HCEC 1CT (cell line): Measurements from ENCODE around the gene C13orf46.
"Not testable (repeated sequence)": the region's sequence is repeated elsewhere in the genome, so short reads cannot be mapped to it uniquely, and the experiment has no call there.

ENCODE experiments used
- DNase-seq: peaks from one replicate; pipeline ENCODE4 v3.0.0-alpha.2; 2017

The C13orf46 gene

DNA sequence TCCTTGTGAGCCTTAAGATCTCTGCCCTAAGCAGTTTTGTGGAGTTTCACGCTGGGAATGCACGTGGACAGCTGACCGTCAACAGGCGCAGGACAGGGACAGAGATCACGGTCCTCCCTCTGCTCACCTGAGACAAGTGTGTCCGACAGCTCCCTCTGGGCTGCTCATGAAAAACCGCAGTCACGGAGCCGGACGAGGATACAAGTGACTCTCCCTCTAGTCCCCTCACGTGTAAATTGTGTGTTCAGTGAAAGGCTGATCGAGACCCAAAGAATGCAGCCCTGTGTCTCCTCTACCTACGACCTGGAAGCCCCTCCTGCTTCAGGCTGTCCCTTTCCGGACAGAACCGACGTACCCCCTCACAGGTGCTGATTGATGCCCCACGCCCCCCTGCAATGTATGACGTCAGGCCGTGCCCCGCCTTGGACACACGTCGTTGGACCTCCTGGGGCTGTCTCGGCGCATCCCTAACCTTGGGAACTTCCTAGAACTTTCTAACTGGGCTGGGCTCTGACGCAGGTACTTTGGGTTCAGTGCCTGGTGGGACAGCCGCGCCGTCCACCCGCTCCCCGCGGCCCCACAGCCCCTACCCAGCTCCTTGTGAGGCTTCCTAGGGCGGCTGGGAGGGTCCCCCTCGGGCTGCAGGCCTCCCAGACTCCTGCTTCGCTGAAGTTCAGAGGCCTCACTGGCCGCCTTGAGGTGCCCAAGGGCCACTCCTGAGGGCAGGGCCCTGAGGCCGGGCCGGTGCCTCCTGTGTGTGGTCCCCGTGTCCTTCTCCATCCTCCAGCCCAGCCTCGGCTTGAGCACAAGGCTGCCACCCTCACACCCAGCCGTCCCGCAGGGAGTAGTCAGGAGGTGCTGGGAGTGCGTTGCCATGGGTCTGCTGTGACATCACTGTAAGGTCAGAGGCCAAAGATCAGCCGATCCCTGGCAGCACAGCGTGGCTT lies at the start of gene C13orf46:
Gene C13orf46 (minus strand): TSS at position 859 of the 947 bp plus-strand sequence. CDS start 79 bp downstream, at position 780.
- no peak for DNase-seq

DNA sequence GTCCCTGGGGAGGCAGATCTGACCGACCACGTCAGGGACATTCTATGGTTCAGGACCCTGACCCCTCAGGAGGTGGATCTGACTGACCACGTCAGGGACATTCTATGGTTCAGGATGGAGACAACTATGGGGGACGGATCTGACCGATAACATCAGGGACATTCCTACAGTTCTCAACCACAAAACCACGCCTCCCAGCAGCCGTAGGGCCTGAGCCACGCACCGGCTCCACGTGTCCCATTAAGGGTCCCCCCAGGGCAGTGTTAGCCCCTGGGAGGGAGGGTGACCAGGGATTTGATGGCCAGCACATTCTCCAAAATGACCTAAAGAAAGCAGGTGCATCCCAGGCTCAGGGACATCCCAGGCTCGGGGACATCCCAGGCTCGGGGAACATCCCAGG lies 49.0 kb upstream of the C13orf46 start:
- DNase-seq: no peak

DNA sequence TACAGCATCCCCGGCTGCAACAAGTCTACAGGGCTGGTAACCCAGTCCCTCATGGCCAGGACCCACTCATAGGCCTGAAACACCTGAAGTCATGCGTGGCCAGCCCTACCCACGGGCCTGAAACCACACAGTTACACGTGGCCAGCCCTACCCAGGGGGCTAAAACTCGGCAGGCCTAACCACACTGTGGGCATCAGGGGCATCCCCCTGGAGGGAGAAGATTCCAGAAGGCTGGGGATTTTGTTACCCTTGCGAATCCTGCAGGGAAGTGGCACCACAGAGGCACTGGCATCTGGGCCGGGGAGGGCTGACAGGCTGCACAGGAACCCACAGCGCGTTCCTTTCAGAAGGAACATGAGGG lies 48.4 kb upstream of the C13orf46 start:
- DNase-seq: no peak

DNA sequence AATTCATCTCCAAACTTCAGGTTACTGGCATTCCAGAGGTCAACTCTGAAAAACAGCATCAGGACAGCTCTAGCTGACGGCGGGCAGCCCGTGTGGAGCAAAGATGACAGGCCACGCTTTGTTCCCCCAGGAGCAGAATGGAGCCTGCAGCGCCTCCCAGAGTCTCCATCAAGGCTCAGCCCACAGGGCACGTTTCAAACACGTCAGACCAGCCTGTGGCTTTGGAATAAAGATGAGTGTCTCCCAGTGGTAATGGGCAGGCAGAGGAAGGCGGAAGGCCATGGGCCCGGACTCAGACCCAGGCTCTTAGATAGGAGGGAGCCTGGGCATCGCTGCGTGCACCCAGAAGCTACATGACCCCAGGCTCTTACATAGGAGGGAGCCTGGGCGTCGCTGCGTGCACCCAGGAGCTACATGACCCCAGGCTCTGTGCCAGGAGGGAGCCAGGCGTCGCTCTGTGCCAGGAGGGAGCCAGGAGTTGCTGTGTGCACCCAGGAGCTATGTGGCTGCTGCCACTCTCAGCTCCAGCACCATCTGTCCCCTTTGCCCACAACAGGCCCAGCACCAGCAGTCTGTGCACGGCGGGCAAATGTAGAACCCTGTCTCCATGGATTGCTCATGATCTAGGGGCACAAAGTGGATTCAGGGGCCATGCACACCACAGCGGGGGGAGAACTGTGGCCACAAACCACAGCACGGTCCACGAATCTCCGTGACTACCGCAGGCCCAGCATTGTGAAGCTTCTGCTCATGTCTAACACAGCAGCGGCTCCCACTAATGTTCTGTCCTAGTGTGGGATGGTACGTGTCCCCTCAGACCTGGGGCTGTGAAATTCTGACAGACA lies 47.8 kb upstream of the C13orf46 start:
- no peak for DNase-seq

DNA sequence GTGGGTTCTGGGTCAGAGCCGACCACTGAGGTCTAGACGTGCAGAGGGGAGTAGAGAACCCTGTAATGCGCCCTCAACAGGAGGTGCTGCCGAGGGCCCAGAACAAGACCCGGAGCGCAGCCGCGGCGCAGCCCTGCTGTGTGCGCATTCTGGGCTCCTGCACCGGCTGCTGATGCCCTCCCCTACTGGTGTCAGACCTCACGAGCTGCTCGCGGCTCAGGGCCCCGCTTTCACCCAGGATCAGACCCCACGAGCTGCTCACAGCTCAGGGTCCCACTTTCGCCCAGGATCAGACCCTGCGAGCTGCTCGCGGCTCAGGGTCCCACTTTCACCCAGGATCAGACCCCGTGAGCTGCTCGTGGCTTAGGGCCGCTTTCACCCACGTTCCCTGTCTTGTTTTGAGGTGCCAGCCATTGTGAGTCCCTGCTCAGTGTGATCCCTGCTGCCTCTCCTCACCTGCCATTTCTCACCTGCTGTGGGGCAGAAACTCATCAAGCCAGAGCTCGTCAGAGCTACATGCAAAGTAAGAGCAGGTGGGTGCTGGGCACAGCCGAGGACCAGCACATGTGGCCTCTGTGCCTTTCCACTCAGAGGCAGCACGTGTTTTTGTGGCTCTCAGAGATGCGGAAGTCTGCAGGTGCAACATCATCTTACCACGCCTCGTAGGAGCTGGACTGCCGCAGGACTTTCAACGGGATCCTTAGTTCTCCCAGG lies 47.0 kb upstream of the C13orf46 start:
- DNase-seq: no peak

DNA sequence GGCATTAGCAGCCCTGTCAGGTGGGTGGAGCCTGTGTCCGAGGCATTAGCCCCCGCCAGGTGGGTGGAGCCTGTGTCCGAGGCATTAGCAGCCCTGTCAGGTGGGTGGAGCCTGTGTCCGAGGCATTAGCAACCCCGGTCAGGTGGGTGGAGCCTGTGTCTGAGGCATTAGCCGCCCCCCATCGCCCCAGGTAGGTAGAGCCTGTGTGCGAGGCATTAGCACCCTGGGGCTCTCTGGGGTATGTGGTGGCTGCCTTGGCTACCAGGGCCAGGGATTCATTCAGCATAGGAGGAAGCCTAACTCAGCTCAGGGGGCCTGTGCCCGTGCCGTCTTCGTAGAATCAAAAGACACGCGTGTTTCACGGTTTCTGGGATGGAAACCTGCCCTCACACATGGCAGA lies 46.3 kb upstream of the C13orf46 start:
- DNase-seq: not testable (repeated sequence)

DNA sequence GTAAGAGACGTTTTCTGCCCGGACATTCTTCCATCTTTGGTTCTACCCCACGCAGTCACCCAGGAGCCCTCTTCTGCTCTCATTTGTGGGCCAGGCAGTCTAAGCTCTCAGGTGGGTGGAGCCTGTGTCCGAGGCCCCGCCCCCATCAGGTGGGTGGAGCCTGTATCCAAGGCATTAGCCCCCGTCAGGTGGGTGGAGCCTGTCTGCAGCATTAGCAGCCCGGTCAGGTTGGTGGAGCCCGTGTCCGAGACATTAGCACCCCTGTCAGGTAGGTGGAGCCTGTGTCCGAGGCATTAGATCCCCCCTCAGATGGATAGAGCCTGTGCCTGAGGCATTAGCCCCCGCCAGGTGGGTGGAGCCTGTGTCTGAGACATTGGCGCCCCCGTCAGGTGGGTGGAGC lies 45.5 kb upstream of the C13orf46 start:
- DNase-seq: no peak

DNA sequence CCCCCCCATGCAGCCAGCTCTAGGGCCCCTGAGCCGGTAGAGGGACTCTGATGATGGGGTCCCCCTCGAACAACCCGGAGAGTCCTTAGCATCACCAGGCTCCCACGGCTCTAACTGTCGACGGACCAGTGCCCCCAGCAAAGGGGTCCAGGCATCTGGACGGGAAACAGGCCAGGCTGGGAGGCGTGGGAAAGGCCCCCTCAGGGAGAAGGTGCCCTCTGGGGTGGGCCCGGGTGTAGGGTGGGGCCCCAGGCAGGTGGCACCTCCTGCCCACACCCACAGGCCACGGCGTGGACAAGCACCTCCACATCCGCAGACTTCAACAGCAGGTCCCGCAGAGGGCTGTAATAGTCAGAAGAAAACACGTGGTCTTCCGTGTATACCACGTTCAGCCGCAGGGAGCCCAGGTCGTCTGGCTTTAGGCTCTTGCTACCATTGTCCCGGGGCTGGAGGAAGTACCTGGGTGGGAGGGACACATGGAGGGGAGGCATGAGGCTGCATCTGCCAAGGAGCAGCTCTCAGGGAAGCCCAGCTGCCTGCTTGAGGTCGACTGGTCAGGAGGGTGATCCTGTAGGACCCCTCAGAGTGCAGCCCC lies 44.7 kb upstream of the C13orf46 start:
- DNase-seq: no peak

DNA sequence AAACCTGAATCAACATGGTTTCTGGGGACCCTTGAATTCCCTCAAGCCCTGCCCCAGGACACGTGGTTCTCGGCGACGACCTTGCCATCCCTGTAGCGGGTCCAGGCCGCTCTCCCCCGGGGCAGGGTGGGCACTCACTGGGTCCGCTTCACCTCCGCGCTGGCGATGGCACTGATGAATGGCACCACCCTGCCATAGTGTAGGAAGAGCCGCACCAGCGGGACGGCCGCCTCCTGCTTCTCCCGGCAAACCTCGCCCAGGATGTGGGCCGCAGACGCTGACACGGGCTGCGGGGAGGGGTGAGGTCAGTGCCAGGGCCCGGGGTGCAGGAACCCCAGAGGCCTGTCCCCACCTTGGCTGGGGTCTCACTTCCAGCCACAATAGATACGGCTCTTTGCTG lies 44.1 kb upstream of the C13orf46 start:
- DNase-seq: no peak

DNA sequence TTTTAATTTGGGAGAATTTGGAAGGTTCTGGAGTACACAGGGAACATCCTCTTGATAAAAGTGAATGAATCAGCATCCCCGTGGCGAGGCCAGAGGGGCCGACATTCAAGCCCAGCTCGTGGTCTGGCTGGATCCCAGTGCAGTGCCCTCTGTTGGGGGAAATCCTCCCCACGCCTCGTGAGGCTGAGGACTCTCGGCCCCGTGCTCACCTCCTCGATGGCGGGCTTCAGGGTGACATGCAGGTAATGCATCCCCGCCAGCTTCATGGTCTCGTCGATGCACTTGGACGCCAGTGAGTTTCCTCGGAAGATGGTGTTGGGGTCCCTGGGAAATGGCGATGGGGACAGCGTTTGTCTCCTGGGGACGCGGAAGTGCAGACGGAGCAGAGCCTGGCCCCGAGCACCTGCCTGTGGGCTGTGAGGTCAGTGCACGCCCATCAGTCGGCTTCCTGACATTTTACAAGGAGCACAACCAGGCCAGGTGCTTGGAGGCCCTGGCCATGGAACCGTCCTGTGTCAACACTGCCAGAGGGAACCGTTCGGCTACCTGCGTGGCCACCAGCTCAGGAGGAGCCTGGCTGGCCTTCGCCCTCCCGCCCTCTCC lies 43.3 kb upstream of the C13orf46 start:
- no peak for DNase-seq

DNA sequence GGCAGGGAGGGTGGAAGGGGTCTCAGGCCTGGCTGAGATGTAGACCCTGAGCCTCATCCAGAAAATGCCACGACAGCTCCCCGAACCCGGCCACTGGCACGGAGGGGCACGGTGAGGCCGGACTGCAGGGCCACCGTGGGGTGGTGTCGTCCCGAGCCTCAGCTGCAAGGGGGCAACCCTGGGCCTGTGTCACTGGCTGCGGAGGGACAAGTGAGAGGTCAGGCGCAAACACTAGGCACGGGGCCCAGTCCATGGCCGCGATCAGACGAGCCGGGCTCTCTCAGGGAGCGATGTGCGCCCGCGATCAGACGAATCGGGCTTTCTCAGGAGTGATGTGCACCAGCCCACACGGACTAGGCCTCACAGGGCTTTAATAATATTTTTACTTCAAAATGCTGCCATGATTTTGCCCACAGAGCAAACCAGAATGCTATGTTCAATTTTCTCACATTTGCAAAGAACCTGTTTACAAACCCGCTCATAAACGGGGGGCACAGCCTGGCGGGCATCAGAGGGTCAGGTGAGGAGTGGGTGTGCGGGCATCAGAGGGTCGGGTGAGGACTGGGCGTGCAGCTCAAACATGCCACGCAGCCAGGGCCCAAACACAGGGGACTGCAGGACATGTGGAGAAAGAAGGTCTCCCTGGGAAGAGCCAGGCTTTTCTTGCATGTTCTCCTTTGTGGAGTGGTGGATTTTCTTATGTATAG lies 42.6 kb upstream of the C13orf46 start:
- no peak for DNase-seq

DNA sequence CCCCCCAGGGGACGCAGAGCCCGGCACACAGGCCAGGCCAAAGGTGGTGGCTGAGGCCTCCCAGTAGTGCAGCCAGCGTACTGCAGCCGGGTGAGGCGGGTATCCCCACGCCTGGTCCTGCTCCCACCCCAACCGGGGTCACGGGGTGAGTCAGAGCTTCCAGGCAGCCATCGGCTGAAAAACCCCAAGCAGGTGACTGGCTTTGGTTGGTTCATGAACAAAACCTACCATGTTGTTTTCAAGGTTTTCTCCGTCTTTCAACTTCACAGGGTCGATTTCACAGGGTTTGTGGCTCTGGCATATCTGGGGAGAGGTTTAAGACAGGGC lies 42.1 kb upstream of the C13orf46 start:
- no peak for DNase-seq

DNA sequence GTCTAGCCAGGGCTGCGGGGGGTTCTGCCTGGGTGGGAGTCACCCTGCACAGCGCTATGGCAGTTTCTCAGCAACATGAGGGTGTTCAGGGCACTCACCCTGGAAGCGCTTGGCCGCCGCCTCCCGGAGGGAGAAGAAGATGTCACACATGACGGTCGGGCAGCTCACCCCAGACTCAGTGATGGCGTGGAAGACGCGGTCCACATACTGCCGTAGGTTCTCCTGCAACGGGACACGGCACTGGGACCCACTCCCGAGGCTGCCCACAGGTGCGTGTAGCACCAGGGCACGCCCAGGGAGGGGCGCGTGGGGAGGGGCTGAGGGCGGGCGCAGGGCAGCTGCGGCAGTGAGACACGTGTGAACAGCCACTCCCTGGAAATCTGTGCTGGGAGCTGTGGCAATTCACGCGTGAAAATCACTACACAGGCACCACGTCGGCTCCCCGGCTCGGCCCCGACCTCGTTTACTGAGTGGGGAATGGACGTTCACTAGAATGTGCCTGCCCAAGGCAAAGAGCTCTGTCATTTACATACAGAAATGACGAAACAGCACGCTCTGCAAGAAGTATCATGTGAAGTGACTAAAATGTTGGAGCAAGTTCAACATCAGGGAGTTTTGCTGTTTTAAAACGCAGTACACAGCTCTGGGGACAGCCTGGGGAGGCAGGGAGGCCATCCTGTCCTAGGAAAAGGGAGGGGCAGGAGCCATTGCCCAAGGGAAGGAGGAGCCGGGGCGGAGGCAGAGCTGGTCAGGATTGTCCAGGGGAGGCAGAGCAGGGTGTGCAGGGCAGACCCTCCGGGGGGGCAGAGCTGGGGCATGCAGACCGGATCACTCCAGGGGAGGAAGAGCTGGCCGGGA lies 41.5 kb upstream of the C13orf46 start:
- DNase-seq: no peak

DNA sequence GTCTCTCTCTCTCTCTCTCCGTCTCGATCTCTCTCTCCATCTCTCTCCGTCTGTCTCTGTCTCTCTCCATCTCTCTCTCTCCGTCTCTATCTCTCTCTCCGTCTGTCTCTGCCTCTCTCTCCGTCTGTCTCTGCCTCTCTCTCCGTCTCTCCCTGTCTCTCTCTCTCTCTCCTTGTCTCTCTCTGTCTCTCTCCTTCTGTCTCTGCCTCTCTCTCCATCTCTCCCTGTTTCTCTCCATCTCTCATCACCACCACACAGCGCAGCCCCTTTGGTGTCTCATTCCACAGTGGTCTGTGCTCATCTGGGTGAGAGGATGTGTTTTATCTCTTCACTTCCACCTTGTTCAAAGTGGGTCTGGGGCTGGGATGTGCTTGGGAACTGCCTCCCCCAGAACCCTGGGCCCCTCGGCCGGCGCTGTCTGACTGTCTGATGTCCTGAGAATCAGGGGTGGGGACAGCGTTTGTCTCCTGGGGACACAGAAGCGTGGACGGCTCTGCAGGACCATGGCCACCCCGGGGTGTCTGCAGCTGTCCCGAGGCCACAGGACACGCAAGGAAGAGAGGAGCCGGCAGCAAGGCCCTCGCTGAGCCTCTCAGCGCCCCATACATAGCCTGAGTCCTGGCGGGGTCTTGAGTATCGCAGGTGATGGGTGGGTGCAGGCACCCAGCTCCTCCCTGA lies 40.2 kb upstream of the C13orf46 start:
- no peak for DNase-seq

DNA sequence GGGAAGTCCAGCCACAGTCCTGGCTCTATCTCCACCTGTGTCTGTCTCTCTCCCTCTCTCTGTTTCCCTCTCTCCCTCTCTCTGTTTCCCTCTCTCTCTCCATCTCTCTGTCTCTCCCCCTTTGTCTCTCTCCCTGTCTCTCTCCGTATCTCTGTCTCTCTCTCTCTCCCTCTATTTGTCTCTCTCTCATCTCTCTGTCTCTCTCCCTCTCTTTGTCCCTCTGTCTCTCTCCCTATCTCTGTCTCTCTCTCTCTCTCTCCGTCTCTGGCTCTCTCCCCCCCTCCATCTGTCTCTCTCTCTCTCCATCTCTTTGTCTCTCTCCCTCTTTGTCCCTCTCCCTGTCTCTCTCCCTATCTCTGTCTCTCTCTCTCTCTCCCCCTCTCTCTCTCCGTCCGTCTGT lies 39.5 kb upstream of the C13orf46 start:
- DNase-seq: no peak

DNA sequence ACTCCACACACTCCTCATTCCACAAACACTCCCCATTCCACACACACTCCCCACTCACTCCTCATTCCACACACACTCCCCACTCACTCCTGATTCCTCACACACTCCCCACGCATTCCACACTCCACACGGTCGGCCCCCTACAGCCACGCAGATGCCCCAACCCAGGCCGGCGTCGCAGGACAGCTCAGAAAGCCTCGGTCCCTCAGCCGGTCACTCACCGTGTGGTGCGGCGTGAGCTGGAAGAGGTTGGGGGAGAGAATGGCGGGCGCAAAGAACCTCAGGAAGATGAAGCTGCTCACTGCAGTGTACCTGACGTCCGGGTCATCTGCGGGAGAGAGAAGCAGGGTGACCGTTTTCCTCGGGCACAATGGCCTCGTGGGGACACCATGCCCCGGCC lies 39.0 kb upstream of the C13orf46 start:
- no peak for DNase-seq

DNA sequence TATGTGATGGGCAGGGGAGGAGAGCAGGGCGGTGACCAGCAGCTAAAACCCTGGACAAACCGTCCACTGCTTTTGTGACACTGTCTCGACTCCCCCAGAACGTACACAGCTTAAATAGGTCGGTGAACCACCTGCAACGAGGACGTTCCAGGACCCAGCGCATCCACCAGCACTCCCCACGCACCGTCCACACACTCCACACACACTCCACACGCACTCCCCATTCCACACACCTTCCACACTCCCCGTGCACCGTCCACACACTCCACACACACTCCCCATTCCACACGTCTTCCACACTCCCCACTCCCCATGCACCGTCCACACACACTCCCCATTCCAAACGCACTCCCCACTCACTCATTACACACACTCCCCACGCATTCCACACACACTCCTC lies 38.3 kb upstream of the C13orf46 start:
- no peak for DNase-seq

DNA sequence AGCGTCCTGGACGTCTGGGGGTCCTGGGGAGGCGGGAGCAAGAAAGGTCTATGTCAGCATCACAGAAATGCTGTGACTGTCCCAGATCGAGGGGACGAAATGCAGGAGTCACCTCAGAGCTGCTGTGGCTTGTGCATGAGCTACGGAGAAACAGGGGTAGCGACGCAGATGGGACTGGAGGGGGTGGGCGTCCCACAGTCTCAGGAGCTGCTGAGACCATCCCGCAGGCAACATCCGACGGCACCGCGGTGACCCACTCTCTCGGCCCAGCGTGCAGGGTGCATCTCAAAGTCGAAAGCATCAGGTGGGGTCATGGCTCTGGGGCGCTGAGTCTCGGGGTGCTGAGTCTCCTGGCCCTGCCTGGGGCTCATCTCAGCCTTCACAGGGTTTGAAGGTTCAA lies 37.4 kb upstream of the C13orf46 start:
- no peak for DNase-seq

DNA sequence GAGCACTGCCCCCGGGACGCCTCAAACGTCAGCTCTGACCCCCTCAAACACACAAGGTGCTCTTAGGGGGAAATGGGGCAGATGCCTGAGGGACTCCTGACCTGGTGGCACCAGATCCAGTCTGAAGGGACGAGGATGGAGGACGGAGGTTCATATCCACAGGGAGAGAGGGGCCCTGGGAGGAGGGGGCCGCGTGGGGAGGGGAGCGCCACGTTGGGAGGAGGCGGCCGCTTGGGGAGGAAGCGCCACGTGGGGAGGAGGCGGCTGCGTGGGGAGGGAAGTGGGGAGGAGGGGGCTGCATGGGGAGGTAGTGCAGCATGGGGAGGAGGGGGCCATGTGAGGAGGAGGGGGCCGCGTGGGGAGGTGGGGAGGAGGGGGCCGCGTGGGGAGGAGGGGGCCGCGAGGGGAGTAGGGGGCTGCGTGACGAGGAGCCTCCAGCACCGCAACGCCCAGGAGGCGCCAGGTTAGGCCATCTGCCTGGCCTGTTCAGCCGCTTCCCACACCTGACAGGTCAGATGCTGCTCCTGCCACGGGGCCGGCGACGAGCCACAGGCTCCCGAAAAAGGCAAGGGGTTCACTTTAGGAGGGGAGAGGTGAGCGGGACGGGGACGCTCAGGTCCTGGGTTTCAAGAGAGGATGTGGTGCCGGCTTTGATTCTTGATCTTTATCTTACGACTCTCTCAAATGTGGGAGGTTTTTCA lies 36.7 kb upstream of the C13orf46 start:
- no peak for DNase-seq
